ENCODE data around the gene ORM1.
"Not testable (repeated sequence)": the region's sequence is repeated elsewhere in the genome, so short reads cannot be mapped to it uniquely, and the experiment has no call there.

Gene ORM1

DNA sequence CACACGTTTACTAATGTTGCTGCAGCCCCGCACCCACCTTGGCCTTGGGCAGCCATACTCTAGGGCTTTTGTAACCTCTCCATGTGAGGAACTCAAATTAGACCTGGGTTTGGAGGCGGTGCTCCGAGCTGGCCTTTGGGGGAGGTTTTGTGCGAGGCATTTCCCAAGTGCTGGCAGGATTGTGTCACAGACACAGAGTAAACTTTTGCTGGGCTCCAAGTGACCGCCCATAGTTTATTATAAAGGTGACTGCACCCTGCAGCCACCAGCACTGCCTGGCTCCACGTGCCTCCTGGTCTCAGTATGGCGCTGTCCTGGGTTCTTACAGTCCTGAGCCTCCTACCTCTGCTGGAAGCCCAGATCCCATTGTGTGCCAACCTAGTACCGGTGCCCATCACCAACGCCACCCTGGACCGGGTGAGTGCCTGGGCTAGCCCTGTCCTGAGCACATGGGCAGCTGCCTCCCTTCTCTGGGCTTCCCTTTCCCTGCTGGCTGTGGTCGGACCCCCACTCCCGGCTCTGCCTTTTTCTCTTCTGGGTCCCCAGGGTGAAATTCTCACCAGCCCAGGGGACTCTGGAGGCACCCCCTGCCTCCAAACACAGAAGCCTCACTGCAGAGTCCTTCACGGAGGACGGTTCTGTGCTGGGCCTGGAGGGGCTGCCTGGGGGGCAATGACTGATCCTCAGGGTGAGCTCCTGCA lies at the start of gene ORM1:
TSS of gene ORM1 (plus strand) at position 268 of the 701 bp plus-strand sequence. CDS start at position 304, 36 bp downstream.
- H2AFZ ChIP-seq (ENCODE audit: low read length, unreplicated experiment); H3K4me1 ChIP-seq (ENCODE audit: control insufficient read depth, insufficient read depth, low read length, unreplicated experiment); H3K79me2 ChIP-seq (ENCODE audit: control insufficient read depth, insufficient read depth, low read length, unreplicated experiment); H3K36me3 ChIP-seq (ENCODE audit: insufficient read depth, low read length); H3K27me3 ChIP-seq (ENCODE audit: insufficient read depth, low read length); H3K4me3 ChIP-seq (ENCODE audit: low read depth, low read length): not testable (repeated sequence)
- peak within 1 kb of the TSS; percentile 12; the same call in 1 of the 2 replicates for H3K27ac ChIP-seq (ENCODE audit: low read depth, low read length)

DNA sequence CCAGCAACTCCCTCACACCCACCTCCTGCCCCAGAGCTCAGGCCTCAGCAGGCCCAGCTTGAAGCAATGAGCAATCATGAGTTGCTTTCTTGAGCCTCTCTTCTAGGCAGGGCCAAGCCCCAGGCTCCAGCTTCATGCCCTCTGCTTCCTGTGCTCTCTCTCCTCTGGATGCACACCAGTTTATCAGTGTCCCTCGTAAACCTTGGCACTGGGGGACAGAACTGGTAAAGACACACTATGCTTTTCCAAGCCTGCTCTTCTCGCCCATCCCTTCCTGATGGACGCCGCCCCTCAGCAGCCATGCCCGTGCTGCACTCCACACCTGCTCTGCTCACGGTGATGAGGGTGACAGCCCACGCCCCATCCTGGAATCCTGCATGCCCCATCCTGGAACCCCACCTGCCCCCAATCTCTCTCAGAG lies 49.4 kb upstream of the ORM1 start:
- no peaks in the 10 kb centered on the region for H3K79me2 ChIP-seq (ENCODE audit: control insufficient read depth, insufficient read depth, low read length, unreplicated experiment)

DNA sequence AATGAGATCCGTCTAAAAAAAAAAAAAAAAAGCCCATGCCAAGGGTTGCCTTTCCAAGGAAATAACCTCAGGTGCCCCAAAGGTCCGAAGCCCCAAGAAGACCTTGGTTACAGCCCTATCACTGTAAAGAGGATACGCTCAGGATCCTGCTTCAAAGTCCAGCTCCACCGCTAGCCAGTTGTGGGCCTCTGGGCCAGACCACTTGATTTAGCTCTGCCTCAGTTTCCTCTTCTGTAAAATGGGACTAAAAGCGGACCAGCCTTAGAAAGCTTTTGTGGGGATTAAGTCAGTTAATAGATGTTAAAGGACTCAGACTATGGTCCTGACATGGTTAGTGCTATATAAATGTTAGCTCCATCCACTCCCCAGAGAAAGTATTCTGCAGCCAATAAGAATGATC lies 48.7 kb upstream of the ORM1 start:
- no peaks in the 10 kb centered on the region for H3K36me3 ChIP-seq (ENCODE audit: insufficient read depth, low read length)
- peaks cover 38% of the 10 kb centered on the region for H3K4me1 ChIP-seq (ENCODE audit: control insufficient read depth, insufficient read depth, low read length, unreplicated experiment)
- no peak overlapping the region for H3K4me3 ChIP-seq (ENCODE audit: low read depth, low read length)
- no peaks in the 10 kb centered on the region for H3K79me2 ChIP-seq (ENCODE audit: control insufficient read depth, insufficient read depth, low read length, unreplicated experiment)
- H3K27ac ChIP-seq (ENCODE audit: low read depth, low read length): no peak overlapping the region
- no peak overlapping the region for H2AFZ ChIP-seq (ENCODE audit: low read length, unreplicated experiment)
- no peaks in the 10 kb centered on the region for H3K27me3 ChIP-seq (ENCODE audit: insufficient read depth, low read length)

More for the DNA sequence above, 49.4 kb upstream of the ORM1 start:
- Histone ChIP-seq H3K36me3 (ENCODE audit: insufficient read depth, low read length) (no peaks in the 10 kb centered on the region), H3K4me1 (ENCODE audit: control insufficient read depth, insufficient read depth, low read length, unreplicated experiment) (peaks cover 30% of the 10 kb centered on the region), H3K27ac (ENCODE audit: low read depth, low read length) (no peak overlapping the region), H2AFZ (ENCODE audit: low read length, unreplicated experiment) (no peak overlapping the region), H3K4me3 (ENCODE audit: low read depth, low read length) (no peak overlapping the region), H3K27me3 (ENCODE audit: insufficient read depth, low read length) (no peaks in the 10 kb centered on the region)

DNA sequence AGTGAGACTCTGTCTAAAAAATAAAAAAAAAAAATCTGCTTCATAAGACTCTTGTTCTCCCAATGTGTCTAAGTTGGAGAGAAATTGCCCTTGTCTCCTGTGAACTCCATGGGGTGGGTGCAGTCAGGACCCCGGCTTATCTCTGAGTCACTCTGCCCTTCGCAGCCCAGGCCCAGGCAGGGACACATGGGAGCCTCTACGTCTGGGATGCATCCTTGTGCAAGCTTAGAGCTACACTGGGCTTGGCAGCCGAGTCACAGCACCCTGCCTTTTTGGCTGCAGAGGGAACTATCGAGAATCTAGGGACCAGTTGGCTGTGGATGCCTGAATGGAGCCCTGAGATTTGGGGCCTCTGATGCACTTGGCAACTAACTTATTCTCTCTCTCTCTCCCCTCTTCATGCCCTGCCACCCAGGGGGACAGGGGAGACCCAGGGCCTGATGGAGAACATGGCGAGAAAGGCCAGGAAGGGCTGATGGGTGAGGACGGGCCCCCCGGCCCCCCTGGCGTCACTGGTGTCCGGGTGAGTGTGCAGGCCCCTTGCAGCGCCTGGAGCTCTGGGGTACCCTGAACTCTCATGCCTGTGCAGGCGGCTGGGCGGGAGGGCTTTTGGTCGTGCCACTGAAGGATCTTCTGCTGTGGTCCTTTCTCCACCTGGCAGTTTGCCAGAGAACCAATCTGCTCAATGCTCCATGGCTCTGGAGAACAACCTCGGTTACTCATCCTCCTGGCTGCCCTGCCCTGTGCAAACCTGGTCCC lies 47.5 kb upstream of the ORM1 start:
- Histone ChIP-seq H3K27me3 (ENCODE audit: insufficient read depth, low read length) (no peaks in the 10 kb centered on the region), H3K27ac (ENCODE audit: low read depth, low read length) (no peak overlapping the region), H3K4me1 (ENCODE audit: control insufficient read depth, insufficient read depth, low read length, unreplicated experiment) (peaks cover 40% of the 10 kb centered on the region), H3K79me2 (ENCODE audit: control insufficient read depth, insufficient read depth, low read length, unreplicated experiment) (no peaks in the 10 kb centered on the region), H3K4me3 (ENCODE audit: low read depth, low read length) (no peak overlapping the region), H2AFZ (ENCODE audit: low read length, unreplicated experiment) (no peak overlapping the region), H3K36me3 (ENCODE audit: insufficient read depth, low read length) (no peaks in the 10 kb centered on the region)

DNA sequence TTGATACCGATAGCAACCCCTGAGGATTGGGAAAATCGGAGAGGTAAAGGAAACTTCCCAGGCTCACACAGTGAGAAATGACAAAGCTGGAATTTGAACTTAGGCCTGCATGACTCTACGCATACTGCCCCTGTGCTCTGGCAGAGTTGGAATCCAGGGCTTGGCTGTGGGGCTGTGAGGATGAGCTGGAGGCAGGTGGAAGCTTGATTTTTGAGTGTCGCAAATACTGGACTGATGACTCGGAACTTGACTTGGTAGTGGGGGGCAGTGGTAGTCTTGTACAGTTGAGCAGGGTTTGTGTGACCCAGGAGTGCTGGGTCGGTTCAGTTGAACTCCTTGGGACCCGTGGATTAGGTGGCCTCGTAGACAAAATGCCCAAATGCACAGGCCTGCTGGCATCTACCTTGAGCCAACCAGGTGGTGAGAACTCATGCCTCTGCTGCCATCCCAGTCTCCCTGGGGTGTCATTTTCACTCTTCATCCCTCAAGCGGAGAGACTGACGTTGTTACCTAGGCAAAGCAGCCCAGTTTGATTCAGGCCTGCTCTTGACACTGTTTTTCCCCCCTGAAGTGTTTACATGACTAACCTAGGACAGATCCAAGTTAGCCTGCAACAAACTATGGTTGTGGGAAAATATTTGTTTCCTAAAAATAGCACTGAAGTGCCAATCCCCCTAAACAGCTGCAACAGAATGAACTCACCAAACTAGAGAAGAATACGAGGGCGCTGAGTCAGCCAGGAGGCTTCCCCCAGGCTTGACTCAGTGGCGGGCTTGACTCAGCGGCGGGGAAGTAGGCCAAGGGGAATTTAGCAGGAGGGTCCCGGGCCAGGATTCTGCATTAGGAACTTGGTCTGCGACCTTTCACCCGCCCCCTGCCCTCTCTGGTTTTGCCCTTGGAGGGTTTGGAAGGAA lies 45.7 kb upstream of the ORM1 start:
- H3K27ac ChIP-seq (ENCODE audit: low read depth, low read length): peak overlapping the region; percentile 86
- no peaks in the 10 kb centered on the region for H3K36me3 ChIP-seq (ENCODE audit: insufficient read depth, low read length)
- peaks cover 40% of the 10 kb centered on the region for H3K4me1 ChIP-seq (ENCODE audit: control insufficient read depth, insufficient read depth, low read length, unreplicated experiment)
- H2AFZ ChIP-seq (ENCODE audit: low read length, unreplicated experiment): no peak overlapping the region
- no peaks in the 10 kb centered on the region for H3K27me3 ChIP-seq (ENCODE audit: insufficient read depth, low read length)
- H3K79me2 ChIP-seq (ENCODE audit: control insufficient read depth, insufficient read depth, low read length, unreplicated experiment): no peaks in the 10 kb centered on the region
- H3K4me3 ChIP-seq (ENCODE audit: low read depth, low read length): no peak overlapping the region; the same call in 1 of the 2 replicates

DNA sequence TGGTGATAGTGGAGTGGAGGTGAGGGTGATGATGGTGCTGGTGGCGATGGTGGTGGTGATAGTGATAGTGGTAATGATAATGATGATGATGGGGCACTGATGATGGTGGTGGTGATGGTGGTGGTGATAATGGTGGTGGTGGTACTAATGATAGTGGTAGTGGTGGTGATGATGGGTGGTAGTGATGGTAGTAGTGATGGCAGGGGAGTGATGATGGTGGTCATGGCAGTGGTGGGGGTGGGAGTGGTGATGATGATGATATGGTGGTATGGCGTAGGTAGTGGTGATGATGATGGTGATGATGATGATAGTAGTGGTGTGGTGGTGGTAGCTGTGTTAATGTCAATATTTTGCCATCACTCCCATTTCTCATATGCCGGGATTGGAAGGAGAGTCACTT lies 44.5 kb upstream of the ORM1 start:
- Histone ChIP-seq H3K27ac (ENCODE audit: low read depth, low read length) (peak overlapping the region; percentile 25; the same call in 1 of the 2 replicates), H3K4me3 (ENCODE audit: low read depth, low read length) (no peak overlapping the region), H3K4me1 (ENCODE audit: control insufficient read depth, insufficient read depth, low read length, unreplicated experiment) (peaks cover 40% of the 10 kb centered on the region), H3K79me2 (ENCODE audit: control insufficient read depth, insufficient read depth, low read length, unreplicated experiment) (no peaks in the 10 kb centered on the region), H3K36me3 (ENCODE audit: insufficient read depth, low read length) (no peaks in the 10 kb centered on the region), H3K27me3 (ENCODE audit: insufficient read depth, low read length) (no peaks in the 10 kb centered on the region), H2AFZ (ENCODE audit: low read length, unreplicated experiment) (no peak overlapping the region)

DNA sequence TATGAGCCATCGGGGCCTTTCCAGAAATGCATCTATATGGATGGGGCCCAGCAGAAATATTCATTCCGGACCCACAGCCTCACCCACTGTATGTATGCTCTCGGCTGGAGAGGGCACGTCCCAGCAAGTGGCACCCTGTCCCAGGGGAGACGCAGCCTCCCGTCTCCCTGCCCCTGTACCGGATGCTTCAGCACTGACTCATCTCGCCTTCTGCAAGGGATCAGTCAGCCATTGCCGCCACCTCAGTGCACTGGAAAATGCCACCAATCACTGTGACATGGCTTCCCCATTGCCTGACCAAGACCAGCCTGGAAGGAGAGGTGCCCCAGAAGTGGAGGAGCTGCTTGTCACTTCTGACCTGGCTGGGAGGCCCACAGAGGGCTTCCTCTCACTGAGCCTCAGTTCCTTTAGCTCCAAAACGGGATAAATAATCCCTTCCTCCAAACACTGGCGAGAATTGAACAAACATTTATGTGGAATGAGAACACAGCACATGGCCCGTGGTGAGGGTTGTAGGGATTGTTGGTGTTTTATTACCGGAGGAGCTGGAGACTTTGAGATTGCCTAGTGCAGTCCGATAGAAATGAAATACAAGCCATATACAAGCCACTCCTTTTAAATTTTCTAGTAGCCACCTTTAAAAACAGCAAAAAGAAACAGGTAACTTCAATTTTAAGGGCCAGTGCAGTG lies 43.9 kb upstream of the ORM1 start:
- no peaks in the 10 kb centered on the region for H3K27me3 ChIP-seq (ENCODE audit: insufficient read depth, low read length)
- H3K36me3 ChIP-seq (ENCODE audit: insufficient read depth, low read length): no peaks in the 10 kb centered on the region
- peaks cover 40% of the 10 kb centered on the region for H3K4me1 ChIP-seq (ENCODE audit: control insufficient read depth, insufficient read depth, low read length, unreplicated experiment)
- H2AFZ ChIP-seq (ENCODE audit: low read length, unreplicated experiment): no peak overlapping the region
- no peaks in the 10 kb centered on the region for H3K79me2 ChIP-seq (ENCODE audit: control insufficient read depth, insufficient read depth, low read length, unreplicated experiment)
- H3K4me3 ChIP-seq (ENCODE audit: low read depth, low read length): no peak overlapping the region
- no peak overlapping the region; the same call in 1 of the 2 replicates for H3K27ac ChIP-seq (ENCODE audit: low read depth, low read length)

DNA sequence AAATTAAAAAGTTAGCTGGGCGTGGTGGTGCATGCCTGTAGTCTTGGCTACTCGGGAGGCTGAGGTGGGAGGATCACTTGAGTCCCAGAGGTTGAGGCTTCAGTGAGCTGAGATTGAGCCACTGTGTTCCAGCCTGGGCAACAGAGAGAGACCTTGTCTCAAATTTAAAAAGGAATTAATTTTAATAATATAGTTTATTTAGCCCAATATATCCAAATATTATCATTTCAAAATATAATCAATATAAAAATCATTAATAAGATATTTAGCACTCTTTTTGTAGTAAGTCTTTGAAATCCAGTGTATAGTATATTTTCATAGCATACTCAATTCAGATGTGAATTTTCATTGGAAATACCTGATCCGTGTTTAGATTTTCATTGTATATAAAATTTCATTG lies 43.2 kb upstream of the ORM1 start:
- Histone ChIP-seq H3K27me3 (ENCODE audit: insufficient read depth, low read length) (no peaks in the 10 kb centered on the region), H3K79me2 (ENCODE audit: control insufficient read depth, insufficient read depth, low read length, unreplicated experiment) (no peaks in the 10 kb centered on the region), H2AFZ (ENCODE audit: low read length, unreplicated experiment) (no peak overlapping the region), H3K4me1 (ENCODE audit: control insufficient read depth, insufficient read depth, low read length, unreplicated experiment) (peaks cover 40% of the 10 kb centered on the region), H3K27ac (ENCODE audit: low read depth, low read length) (no peak overlapping the region), H3K4me3 (ENCODE audit: low read depth, low read length) (no peak overlapping the region), H3K36me3 (ENCODE audit: insufficient read depth, low read length) (no peaks in the 10 kb centered on the region)

DNA sequence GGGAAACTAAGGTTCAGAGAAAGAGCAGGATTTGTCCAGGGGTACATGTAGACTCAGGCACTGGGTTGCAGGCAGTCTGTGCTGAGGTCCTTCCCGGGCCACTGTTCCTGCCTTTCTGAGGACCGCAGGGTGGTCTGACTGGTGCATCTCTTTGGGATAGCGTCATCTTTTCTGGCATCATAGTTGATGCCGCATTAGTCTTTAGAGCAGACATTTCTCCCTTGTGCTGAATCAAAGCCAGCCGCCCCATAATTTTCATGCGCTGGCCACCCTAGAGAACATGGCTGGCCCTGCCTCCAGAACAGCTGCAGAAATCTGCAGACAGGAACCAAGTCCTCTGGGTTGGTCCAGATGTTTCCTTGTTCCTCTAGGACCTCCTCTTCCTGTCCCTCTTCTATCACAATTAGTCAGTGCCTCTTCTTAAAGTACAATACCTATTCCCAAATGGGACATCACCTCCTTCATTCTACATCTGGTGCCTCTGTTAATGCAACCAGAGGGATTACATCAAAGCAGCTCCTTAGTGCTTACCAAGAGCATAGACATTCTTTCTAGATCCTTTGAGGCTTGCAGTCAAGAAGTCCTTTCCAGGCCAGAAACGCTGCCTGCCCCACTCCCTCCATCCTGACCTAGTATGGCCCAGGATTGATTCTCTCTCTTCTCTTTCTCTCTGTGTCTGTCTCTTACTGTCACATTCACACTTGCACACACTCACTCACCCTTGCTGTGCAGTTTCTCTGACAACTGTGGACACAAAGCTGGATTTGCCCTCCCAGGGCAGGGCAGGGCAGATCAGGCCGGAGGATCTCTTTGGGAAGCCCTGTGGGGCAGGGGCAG lies 42.0 kb upstream of the ORM1 start:
- Histone ChIP-seq H3K27ac (ENCODE audit: low read depth, low read length) (no peak overlapping the region), H2AFZ (ENCODE audit: low read length, unreplicated experiment) (no peak overlapping the region), H3K4me3 (ENCODE audit: low read depth, low read length) (no peak overlapping the region), H3K79me2 (ENCODE audit: control insufficient read depth, insufficient read depth, low read length, unreplicated experiment) (no peaks in the 10 kb centered on the region), H3K27me3 (ENCODE audit: insufficient read depth, low read length) (no peaks in the 10 kb centered on the region), H3K36me3 (ENCODE audit: insufficient read depth, low read length) (no peaks in the 10 kb centered on the region), H3K4me1 (ENCODE audit: control insufficient read depth, insufficient read depth, low read length, unreplicated experiment) (peaks cover 41% of the 10 kb centered on the region)

Measured in ACC112 (cell line).